ENCODE data around the gene IFNAR1. TPM values are rescaled to one million over a fixed set of nuclear protein-coding genes. Genes with fewer than 3 reads are reported as not detected.
"Not testable (repeated sequence)": the region's sequence is repeated elsewhere in the genome, so short reads cannot be mapped to it uniquely, and the experiment has no call there.

Gene IFNAR1
- total and polyA plus RNA-seq, 2 experiments from 2014 or later: 24.0 to 65.1 TPM

DNA sequence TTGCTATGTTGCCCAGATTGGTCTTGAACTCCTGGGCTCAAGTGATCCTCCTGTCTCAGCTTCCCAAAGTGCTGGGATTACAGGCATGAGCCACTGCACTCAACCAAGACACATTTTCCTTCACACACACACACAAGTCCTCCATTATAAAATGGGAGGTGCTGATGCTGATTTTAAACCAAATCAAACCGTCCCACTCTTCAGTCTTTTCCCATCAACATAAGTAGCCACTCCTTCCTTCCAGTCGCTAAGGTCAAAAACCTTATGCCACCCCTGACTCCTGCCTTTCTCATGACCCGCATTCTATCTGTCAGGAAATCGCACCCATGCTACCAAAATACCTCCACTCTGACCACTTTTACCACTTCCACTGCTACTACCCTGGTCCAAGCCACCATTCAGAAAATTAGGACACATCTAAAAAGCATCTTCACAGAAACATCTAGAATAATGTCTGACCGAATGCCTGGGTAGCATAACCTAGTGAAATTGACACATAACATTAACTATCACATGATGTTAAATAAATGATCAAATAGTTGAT, 50.4 kb downstream of the IFNAR1 start:
- Histone ChIP-seq H3K9me3 (ENCODE audit: low read depth) (no peaks in the 10 kb centered on the region), H3K79me2 (ENCODE audit: insufficient read depth) (no peaks in the 10 kb centered on the region), H3K27ac (no peak overlapping the region), H3F3A (ENCODE audit: insufficient read depth) (peaks cover 25% of the 10 kb centered on the region), H3K4me3 (no peak overlapping the region), H4K20me1 (ENCODE audit: insufficient read depth) (no peaks in the 10 kb centered on the region), H3K4me1 (ENCODE audit: insufficient read depth) (peaks cover 28% of the 10 kb centered on the region), H3K9ac (no peak overlapping the region), H3K4me2 (ENCODE audit: unreplicated experiment) (no peak overlapping the region), H3K27me3 (replicated peaks; ENCODE audit: insufficient read depth) (no peaks in the 10 kb centered on the region), H2AFZ (peak overlapping the region; percentile 26; the same call in 1 of the 2 replicates), H3K9me2 (ENCODE audit: insufficient read depth) (no peaks in the 10 kb centered on the region), H3K36me3 (ENCODE audit: low read depth) (no peaks in the 10 kb centered on the region)
- TF ChIP-seq EZH2 (IDR thresholded peaks at IDR 0.05; ENCODE audit: insufficient read depth, poor library complexity, severe bottlenecking) (no peak), EZH2phosphoT487 (IDR thresholded peaks at IDR 0.05; ENCODE audit: insufficient read depth, low read depth) (no peak)
- DNase-seq: no peak
- in situ Hi-C loops (cut with MboI): no loop called here
- 67% methylated on average over 5 of the region's 5 CpGs for WGBS, 2 experiments (ENCODE audit: low coverage in 1 of 2, low lambda C conversion rate in 2 of 2, missing lambda C conversion rate in 2 of 2)

DNA sequence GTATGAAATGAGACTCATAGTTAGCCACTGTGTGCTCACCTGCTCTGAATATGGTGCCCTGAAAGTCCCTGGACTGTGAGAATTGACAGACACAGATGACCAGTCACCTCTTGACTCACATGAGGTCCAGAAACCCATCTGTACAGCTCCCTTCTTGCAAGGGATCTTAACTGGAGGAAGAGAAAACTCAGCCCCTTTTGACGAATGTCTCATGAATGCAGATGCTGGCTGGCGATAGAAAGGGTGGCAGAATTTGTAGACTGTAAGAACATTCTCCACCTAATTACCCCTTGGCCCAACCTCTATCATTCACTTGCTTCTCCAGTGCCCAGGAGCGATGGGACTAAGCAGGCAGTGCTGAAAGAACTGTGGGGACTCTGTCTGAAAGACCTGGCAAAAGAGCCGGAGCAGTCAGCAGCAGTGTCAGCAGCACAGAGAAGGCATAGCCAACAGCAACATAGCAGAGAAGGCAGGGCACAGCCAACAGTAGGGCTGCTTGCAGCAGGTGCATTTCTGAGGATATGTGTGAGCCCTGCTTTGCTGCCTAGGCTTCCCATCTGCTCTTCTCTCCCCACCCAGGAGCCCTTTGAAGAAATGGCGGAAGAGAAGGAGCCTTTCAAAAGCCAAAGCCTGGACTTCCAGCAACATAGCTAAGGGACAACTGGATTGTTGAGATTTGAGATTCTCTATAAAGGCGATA, 52.6 kb downstream of the IFNAR1 start:
- H3K9me3 ChIP-seq (ENCODE audit: low read depth): no peaks in the 10 kb centered on the region
- H3K9ac ChIP-seq: no peak overlapping the region
- no peak overlapping the region for H3K27ac ChIP-seq
- DNase-seq: no peak
- in situ Hi-C loops (cut with MboI): no loop called here
- H2AFZ ChIP-seq: no peak overlapping the region
- H3K36me3 ChIP-seq (ENCODE audit: low read depth): no peaks in the 10 kb centered on the region
- no peaks in the 10 kb centered on the region for H3K27me3 ChIP-seq (replicated peaks; ENCODE audit: insufficient read depth)
- H3K4me2 ChIP-seq (ENCODE audit: unreplicated experiment): no peak overlapping the region
- TF ChIP-seq EZH2 (IDR thresholded peaks at IDR 0.05; ENCODE audit: insufficient read depth, poor library complexity, severe bottlenecking): no peak
- no peak for TF ChIP-seq EZH2phosphoT487 (IDR thresholded peaks at IDR 0.05; ENCODE audit: insufficient read depth, low read depth)
- H3F3A ChIP-seq (ENCODE audit: insufficient read depth): peaks cover 28% of the 10 kb centered on the region
- peaks cover 39% of the 10 kb centered on the region for H3K4me1 ChIP-seq (ENCODE audit: insufficient read depth)
- no peaks in the 10 kb centered on the region for H3K9me2 ChIP-seq (ENCODE audit: insufficient read depth)
- no peaks in the 10 kb centered on the region for H3K79me2 ChIP-seq (ENCODE audit: insufficient read depth)
- no peaks in the 10 kb centered on the region for H4K20me1 ChIP-seq (ENCODE audit: insufficient read depth)
- 87 to 90% methylated on average over 6 of the region's 6 CpGs for WGBS, 2 experiments (ENCODE audit: low coverage in 1 of 2, low lambda C conversion rate in 2 of 2, missing lambda C conversion rate in 2 of 2)
- no peak overlapping the region for H3K4me3 ChIP-seq

DNA sequence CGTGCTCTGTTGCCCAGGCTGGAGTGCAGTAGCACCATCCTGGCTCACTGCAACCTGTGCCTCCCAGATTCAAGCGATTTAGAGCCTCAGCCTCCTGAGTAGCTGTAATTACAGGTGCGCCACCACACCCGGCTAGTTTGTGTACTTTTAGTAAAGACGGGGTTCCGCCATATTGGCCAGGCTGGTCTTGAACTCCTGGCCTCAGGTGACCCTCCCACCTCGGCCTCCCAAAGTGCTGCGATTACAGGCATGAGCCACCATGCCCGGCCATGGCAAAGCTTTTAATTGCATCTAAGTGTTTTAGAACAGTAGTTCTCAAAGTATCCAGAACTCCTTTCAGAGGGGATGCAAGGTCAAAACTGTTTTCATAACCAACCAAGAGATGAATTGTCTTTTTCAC, 53.3 kb downstream of the IFNAR1 start:
- Histone ChIP-seq H3K27ac (no peak overlapping the region), H3K9me2 (ENCODE audit: insufficient read depth) (no peaks in the 10 kb centered on the region), H3K4me2 (ENCODE audit: unreplicated experiment) (no peak overlapping the region), H3K36me3 (ENCODE audit: low read depth) (no peaks in the 10 kb centered on the region), H3K27me3 (replicated peaks; ENCODE audit: insufficient read depth) (no peaks in the 10 kb centered on the region), H3F3A (ENCODE audit: insufficient read depth) (peaks cover 31% of the 10 kb centered on the region), H2AFZ (no peak overlapping the region), H4K20me1 (ENCODE audit: insufficient read depth) (no peaks in the 10 kb centered on the region), H3K4me3 (no peak overlapping the region), H3K9me3 (ENCODE audit: low read depth) (no peaks in the 10 kb centered on the region), H3K4me1 (ENCODE audit: insufficient read depth) (peaks cover 45% of the 10 kb centered on the region), H3K9ac (no peak overlapping the region), H3K79me2 (ENCODE audit: insufficient read depth) (no peaks in the 10 kb centered on the region)
- in situ Hi-C loops (cut with MboI): no loop called here
- 92 to 93% methylated on average over 9 of the region's 9 CpGs for WGBS, 2 experiments (ENCODE audit: low coverage in 1 of 2, low lambda C conversion rate in 2 of 2, missing lambda C conversion rate in 2 of 2)
- DNase-seq: no peak
- no peak for TF ChIP-seq EZH2phosphoT487 (IDR thresholded peaks at IDR 0.05; ENCODE audit: insufficient read depth, low read depth)
- no peak for TF ChIP-seq EZH2 (IDR thresholded peaks at IDR 0.05; ENCODE audit: insufficient read depth, poor library complexity, severe bottlenecking)

DNA sequence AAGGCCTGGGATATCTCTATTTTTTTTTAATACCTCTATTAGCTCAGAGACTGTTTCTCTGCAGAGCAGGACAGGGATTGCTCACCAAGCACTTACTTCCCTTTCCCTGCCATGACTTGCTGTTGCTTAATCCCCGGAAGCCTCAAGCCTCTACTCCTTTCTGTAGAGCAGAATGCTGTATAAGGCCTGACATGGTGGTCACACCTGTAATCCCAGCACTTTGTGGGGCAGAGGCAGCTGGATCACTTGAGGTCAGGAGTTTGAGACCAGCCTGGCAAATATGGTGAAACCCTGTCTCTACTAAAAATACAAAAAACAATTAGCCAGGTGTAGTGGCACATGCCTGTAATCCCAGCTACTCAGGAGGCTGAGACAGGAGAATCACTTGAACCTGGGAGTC, 55.2 kb downstream of the IFNAR1 start:
- H3K36me3 ChIP-seq (ENCODE audit: low read depth); H3K27me3 ChIP-seq (replicated peaks; ENCODE audit: insufficient read depth); H3K79me2 ChIP-seq (ENCODE audit: insufficient read depth); H3K9me2 ChIP-seq (ENCODE audit: insufficient read depth); H4K20me1 ChIP-seq (ENCODE audit: insufficient read depth); H3K9me3 ChIP-seq (ENCODE audit: low read depth); in situ Hi-C loops (cut with MboI): not testable (repeated sequence)
- Histone ChIP-seq H3K4me3 (peak overlapping the region; percentile 33), H2AFZ (peak overlapping the region; percentile 15; the same call in 1 of the 2 replicates), H3K27ac (peak overlapping the region; percentile 95), H3K9ac (peak overlapping the region; percentile 71), H3K4me2 (ENCODE audit: unreplicated experiment) (peak overlapping the region; percentile 80), H3F3A (ENCODE audit: insufficient read depth) (peaks cover 20% of the 10 kb centered on the region), H3K4me1 (ENCODE audit: insufficient read depth) (peaks cover 38% of the 10 kb centered on the region)
- 0 to 6% methylated on average over 1 of the region's 1 CpG for WGBS, 2 experiments (ENCODE audit: low coverage in 1 of 2, low lambda C conversion rate in 2 of 2, missing lambda C conversion rate in 2 of 2)
- DNase-seq: peak; percentile 93
